GM12865 (cell line): Measurements from ENCODE around the gene NTNG1.
"Not testable (repeated sequence)": the region's sequence is repeated elsewhere in the genome, so short reads cannot be mapped to it uniquely, and the experiment has no call there.

Source experiments
- DNase-seq: peaks from one replicate; pipeline ENCODE4 v3.0.0; 2010; ENCODE audit warnings: low read depth
- H3K4me3 ChIP-seq: 2 replicates; pipeline ENCODE4 v1.5.1; 2011; ENCODE audit warnings: mild to moderate bottlenecking, low read depth, low read length, control low read depth
- CTCF ChIP-seq: IDR thresholded peaks from 2 replicates; pipeline ENCODE4 v1.5.1; 2011; ENCODE audit warnings: low read length, control low read depth, low read depth, inconsistent platforms; ENCODE audit not compliant: insufficient read depth; ENCODE audit errors: missing control alignments

NTNG1 gene

GRCh38 chr1:107153014-107153413 lies 12.2 kb downstream of the NTNG1 start:
- no peak overlapping the region for H3K4me3 ChIP-seq
- no peak for TF ChIP-seq CTCF

GRCh38 chr1:107158496-107158895 lies 17.7 kb downstream of the NTNG1 start:
- DNase-seq = no peak
- no peak overlapping the region for H3K4me3 ChIP-seq
- no peak for TF ChIP-seq CTCF

More at GRCh38 chr1:107153014-107153413, 12.2 kb downstream of the NTNG1 start:
- peak; percentile 16 for DNase-seq

- DNase-seq = no peak
- TF ChIP-seq CTCF = no peak
- no peak overlapping the region for H3K4me3 ChIP-seq
Measured at GRCh38 chr1:107158991-107159390, 18.2 kb downstream of the NTNG1 start.

GRCh38 chr1:107162745-107163144 lies 21.9 kb downstream of the NTNG1 start:
- no peak for TF ChIP-seq CTCF
- no peak for DNase-seq
- H3K4me3 ChIP-seq = no peak overlapping the region

- not testable (repeated sequence) for H3K4me3 ChIP-seq, DNase-seq
Measured at GRCh38 chr1:107164901-107165300, 24.1 kb downstream of the NTNG1 start.

- H3K4me3 ChIP-seq = no peak overlapping the region
Measured at GRCh38 chr1:107169615-107170014, 28.8 kb downstream of the NTNG1 start.

GRCh38 chr1:107171333-107171732 lies 30.5 kb downstream of the NTNG1 start:
- DNase-seq = no peak
- no peak overlapping the region for H3K4me3 ChIP-seq
- no peak for TF ChIP-seq CTCF

More at GRCh38 chr1:107169615-107170014, 28.8 kb downstream of the NTNG1 start:
- DNase-seq = no peak
- no peak for TF ChIP-seq CTCF
